GM13976 (cell line): Measurements from ENCODE around the gene MAP3K13.
"Not testable (repeated sequence)": the region's sequence is repeated elsewhere in the genome, so short reads cannot be mapped to it uniquely, and the experiment has no call there.

Experiments used
- DNase-seq: peaks from one replicate; pipeline ENCODE4 v3.0.0; 2012; ENCODE audit warnings: low spot score
- in situ Hi-C: fragments of 300-500 bp; cut with MboI; formaldehyde crosslinking; loops from one replicate; pipeline ENCODE4 v1.12.0; 2022; ENCODE audit warnings: low sequenced_read_pairs, mixed read lengths, inconsistent platforms; ENCODE audit not compliant: unreplicated experiment
- TF ChIP-seq, protein P1 (sequence below): IDR thresholded peaks from 2 replicates; pipeline ENCODE4 v1.5.1; 2012; ENCODE audit warnings: borderline replicate concordance, mild to moderate bottlenecking; ENCODE audit not compliant: insufficient read depth; ENCODE audit errors: extremely low read depth, missing control alignments, control extremely low read depth

The MAP3K13 gene

GRCh38 chr3:185366913-185367312 is 4.0 kb downstream of the MAP3K13 start:
- in situ Hi-C loops = no loop called here
- TF ChIP-seq, protein P1, sequence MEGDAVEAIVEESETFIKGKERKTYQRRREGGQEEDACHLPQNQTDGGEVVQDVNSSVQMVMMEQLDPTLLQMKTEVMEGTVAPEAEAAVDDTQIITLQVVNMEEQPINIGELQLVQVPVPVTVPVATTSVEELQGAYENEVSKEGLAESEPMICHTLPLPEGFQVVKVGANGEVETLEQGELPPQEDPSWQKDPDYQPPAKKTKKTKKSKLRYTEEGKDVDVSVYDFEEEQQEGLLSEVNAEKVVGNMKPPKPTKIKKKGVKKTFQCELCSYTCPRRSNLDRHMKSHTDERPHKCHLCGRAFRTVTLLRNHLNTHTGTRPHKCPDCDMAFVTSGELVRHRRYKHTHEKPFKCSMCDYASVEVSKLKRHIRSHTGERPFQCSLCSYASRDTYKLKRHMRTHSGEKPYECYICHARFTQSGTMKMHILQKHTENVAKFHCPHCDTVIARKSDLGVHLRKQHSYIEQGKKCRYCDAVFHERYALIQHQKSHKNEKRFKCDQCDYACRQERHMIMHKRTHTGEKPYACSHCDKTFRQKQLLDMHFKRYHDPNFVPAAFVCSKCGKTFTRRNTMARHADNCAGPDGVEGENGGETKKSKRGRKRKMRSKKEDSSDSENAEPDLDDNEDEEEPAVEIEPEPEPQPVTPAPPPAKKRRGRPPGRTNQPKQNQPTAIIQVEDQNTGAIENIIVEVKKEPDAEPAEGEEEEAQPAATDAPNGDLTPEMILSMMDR = no peak
- no peak for DNase-seq

GRCh38 chr3:185370349-185370748 is 7.4 kb downstream of the MAP3K13 start:
- DNase-seq, in situ Hi-C loops: not testable (repeated sequence)

DNA sequence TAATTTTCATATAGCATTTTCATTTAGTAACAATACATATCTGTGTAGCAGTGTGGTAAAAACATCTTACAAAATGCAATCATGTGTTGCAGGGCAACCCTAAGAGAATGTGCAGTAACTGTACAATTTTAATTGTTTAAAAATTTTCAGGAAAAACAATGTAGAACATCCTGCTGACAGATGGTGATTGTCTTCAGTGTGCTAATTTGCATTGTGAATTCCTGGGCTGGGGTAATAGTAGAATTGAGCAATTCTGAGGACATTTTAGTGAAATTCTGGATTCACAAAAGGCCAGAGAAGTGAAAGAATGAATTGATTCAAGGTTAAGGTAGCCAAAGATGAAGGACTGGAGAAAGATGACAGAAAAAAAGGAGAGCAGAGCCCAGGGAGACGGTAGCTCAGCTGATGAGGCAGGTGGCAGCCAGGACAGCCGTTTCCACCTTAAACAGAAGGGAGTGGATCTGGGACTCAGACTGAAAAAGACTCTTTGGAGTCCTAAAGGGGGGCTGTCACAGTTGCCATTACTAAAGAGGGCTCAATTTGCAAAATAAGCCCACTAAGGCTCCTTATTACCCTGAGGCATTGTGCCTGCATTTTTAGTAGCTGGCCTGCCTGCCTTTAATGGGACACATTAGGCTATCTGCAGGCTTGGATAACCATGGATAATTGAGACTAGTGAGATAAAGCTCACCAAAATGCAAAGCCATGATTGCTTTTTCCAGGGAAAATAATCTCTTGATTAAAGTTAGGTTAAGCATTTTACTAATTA is 8.6 kb downstream of the MAP3K13 start:
- TF ChIP-seq, protein P1 = no peak
- in situ Hi-C loops = no loop called here
- no peak for DNase-seq

DNA sequence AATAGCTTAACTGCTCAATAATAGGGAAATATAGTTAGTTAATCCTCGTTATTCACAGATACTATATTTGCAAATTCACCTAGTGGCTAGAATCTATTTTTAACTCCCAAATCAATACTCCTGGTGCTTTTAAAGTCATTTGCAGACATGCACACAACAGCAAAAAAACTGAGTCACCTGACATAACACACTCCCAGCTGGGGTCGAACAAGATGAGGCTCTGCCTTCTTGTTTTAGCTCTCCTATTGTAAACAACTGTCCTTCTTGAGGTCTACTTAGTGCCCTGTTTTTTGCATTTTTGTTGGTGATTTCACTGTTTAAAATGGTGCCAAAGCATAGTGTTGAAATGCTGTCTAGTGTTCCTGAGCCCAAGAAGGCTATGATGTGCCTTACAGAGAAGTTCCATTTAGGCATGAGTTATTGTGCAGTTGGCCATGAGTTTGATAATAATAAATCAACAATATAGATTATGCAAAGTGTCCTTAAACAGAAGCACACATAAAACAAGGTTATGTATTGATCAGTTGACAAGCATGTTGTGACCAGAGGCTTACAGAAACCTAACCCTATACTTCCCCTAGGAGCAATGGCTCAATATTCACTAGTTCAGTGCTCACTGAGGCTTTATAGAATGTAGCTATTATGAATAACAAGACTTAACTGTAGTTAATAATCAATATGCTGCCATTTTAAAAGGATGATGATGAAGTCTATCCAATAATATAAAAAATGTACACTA is 18.6 kb downstream of the MAP3K13 start:
- DNase-seq = no peak
- in situ Hi-C loops = no loop called here
- TF ChIP-seq, protein P1 = no peak

DNA sequence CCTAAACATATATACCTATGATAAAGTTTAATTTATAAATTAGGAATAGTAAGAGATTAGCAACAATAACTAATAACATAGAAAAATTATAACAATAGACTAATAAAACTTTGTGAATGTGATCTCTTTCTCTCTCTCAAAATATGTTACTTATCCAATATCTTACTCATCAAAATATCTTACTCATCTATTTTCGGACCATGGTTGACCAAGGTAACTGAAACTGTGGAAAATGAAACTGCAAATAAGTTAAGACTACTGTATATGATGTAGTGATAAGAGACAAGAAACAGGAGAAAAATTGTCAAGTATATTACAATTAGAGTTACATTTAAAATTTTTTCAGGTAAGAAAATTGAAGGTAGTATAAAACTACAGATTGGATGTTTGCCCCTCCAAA is 19.2 kb downstream of the MAP3K13 start:
- TF ChIP-seq, protein P1 = no peak
- DNase-seq = no peak
- in situ Hi-C loops = no loop called here

GRCh38 chr3:185386515-185386914 is 23.6 kb downstream of the MAP3K13 start:
- DNase-seq, in situ Hi-C loops: not testable (repeated sequence)

GRCh38 chr3:185387646-185388045 is 24.7 kb downstream of the MAP3K13 start:
- TF ChIP-seq, protein P1 = no peak
- in situ Hi-C loops = no loop called here
- no peak for DNase-seq
